ENCODE measurements around the gene ATL3. TPM values are rescaled to one million over a fixed set of nuclear protein-coding genes. Genes with fewer than 3 reads are reported as not detected.

Gene ATL3
- total RNA-seq, 1 experiment from 2014 or later: 51.0 TPM

- Histone ChIP-seq H3F3A (ENCODE audit: low read length, unreplicated experiment) (no peaks in the 10 kb centered on the region), H3K4me3 (ENCODE audit: low read length) (no peak overlapping the region), H3K9ac (ENCODE audit: low read length) (no peak overlapping the region), H3K27ac (ENCODE audit: low read length) (no peak overlapping the region), H3K9me2 (replicated peaks; ENCODE audit: low read length) (no peaks in the 10 kb centered on the region), H3K27me3 (ENCODE audit: low read length) (no peaks in the 10 kb centered on the region), H3K4me1 (ENCODE audit: insufficient read depth, low read length) (no peaks in the 10 kb centered on the region), H3K9me3 (ENCODE audit: low read length) (no peaks in the 10 kb centered on the region), H3K36me3 (ENCODE audit: low read depth, low read length) (peaks cover 5% of the 10 kb centered on the region; the same call in 1 of the 2 replicates), H3K4me2 (ENCODE audit: low read length) (no peak overlapping the region), H2AFZ (ENCODE audit: low read length) (no peak overlapping the region), H4K20me1 (ENCODE audit: low read length) (no peaks in the 10 kb centered on the region), H3K79me2 (ENCODE audit: low read length) (no peaks in the 10 kb centered on the region)
- TF ChIP-seq EZH2phosphoT487 (IDR thresholded peaks at IDR 0.05; ENCODE audit: borderline replicate concordance, low read length) (no peak), CTCF (conservative IDR thresholded peaks at IDR 0.05; ENCODE audit: low read depth, low read length) (peak; percentile 87)
- ATAC-seq (peak; percentile 84), DNase-seq (peak; percentile 61)
- POLR2A ChIA-PET (ENCODE audit: unreplicated experiment): no interaction called here
- intact Hi-C loops (cut with micrococcal nuclease): loop anchor here (1.0 kb wide), 2 partner anchors 42 to 114 kb away; no protein-coding TSS in a partner anchor
- BruUV-seq (replicated peaks): no TSS peak
- CTCF ChIA-PET: interaction anchor here (0.5 to 2.0 kb wide), 4 partner anchors 17 to 125 kb away, joined by 3 to 8 read pairs (median 5); no protein-coding TSS in a partner anchor
Observed at GRCh38 chr11:63592975-63593395, 78.2 kb downstream of the ATL3 start.

GRCh38 chr11:63590024-63590788 is 81.0 kb downstream of the ATL3 start:
- Histone ChIP-seq H3K4me3 (ENCODE audit: low read length) (no peak overlapping the region), H3K27ac (ENCODE audit: low read length) (no peak overlapping the region), H3K4me1 (ENCODE audit: insufficient read depth, low read length) (no peaks in the 10 kb centered on the region), H3K27me3 (ENCODE audit: low read length) (no peaks in the 10 kb centered on the region), H2AFZ (ENCODE audit: low read length) (no peak overlapping the region), H3K9ac (ENCODE audit: low read length) (no peak overlapping the region), H3K9me2 (replicated peaks; ENCODE audit: low read length) (no peaks in the 10 kb centered on the region), H3K79me2 (ENCODE audit: low read length) (no peaks in the 10 kb centered on the region), H3K36me3 (ENCODE audit: low read depth, low read length) (peaks cover 8% of the 10 kb centered on the region; the same call in 1 of the 2 replicates), H4K20me1 (ENCODE audit: low read length) (no peaks in the 10 kb centered on the region), H3K9me3 (ENCODE audit: low read length) (no peaks in the 10 kb centered on the region), H3K4me2 (ENCODE audit: low read length) (no peak overlapping the region), H3F3A (ENCODE audit: low read length, unreplicated experiment) (no peaks in the 10 kb centered on the region)
- CTCF ChIA-PET: no interaction called here
- no peak for TF ChIP-seq EZH2phosphoT487 (IDR thresholded peaks at IDR 0.05; ENCODE audit: borderline replicate concordance, low read length)
- ATAC-seq (no peak), DNase-seq (no peak)
- POLR2A ChIA-PET (ENCODE audit: unreplicated experiment): no interaction called here
- intact Hi-C loops (cut with micrococcal nuclease): no loop called here
- no TSS peak for BruUV-seq (replicated peaks)

DNA sequence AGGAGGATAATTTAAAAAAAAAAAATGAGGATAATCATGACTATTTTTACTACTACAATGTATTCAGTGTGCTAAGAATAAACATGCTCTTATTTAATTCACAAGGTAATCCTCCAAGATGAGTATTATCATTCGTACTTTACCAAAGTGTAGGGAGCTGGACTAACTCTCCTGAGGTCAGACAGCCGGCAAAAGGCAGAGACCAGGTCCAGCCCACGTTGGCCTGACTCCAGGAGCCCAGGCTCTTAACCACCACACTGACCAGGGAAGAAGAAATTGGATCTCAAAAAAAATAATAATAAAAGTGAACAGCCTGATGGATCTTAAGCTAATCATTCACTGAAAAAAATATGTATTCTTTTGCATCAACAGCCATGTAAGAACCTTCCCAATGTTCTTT is 82.2 kb downstream of the ATL3 start:
- no peak overlapping the region for H3K4me3 ChIP-seq (ENCODE audit: low read length)
- H3K4me1 ChIP-seq (ENCODE audit: insufficient read depth, low read length): no peaks in the 10 kb centered on the region
- H4K20me1 ChIP-seq (ENCODE audit: low read length): no peaks in the 10 kb centered on the region
- peaks cover 8% of the 10 kb centered on the region; the same call in 1 of the 2 replicates for H3K36me3 ChIP-seq (ENCODE audit: low read depth, low read length)
- H3K9me3 ChIP-seq (ENCODE audit: low read length): no peaks in the 10 kb centered on the region
- H3K9ac ChIP-seq (ENCODE audit: low read length): no peak overlapping the region
- TF ChIP-seq EZH2phosphoT487 (IDR thresholded peaks at IDR 0.05; ENCODE audit: borderline replicate concordance, low read length) (no peak), EZH2 (IDR thresholded peaks at IDR 0.05; ENCODE audit: low read length, unreplicated experiment) (no peak), CTCF (conservative IDR thresholded peaks at IDR 0.05; ENCODE audit: low read depth, low read length) (no peak)
- ChIA-PET CTCF (no interaction called here), POLR2A (ENCODE audit: unreplicated experiment) (no interaction called here)
- intact Hi-C loops (cut with micrococcal nuclease): no loop called here
- H3K9me2 ChIP-seq (replicated peaks; ENCODE audit: low read length): no peaks in the 10 kb centered on the region
- BruUV-seq (replicated peaks): no TSS peak
- H3F3A ChIP-seq (ENCODE audit: low read length, unreplicated experiment): no peaks in the 10 kb centered on the region
- no peak overlapping the region for H2AFZ ChIP-seq (ENCODE audit: low read length)
- no peak overlapping the region for H3K27ac ChIP-seq (ENCODE audit: low read length)
- DNase-seq: no peak
- no peak overlapping the region for H3K4me2 ChIP-seq (ENCODE audit: low read length)
- no peak for ATAC-seq
- no peaks in the 10 kb centered on the region for H3K79me2 ChIP-seq (ENCODE audit: low read length)
- H3K27me3 ChIP-seq (ENCODE audit: low read length): no peaks in the 10 kb centered on the region
